Neuronal stem cell (in vitro differentiated cells): ENCODE results near the gene SEH1L.

Source experiments
- DNase-seq: peaks from one replicate; pipeline ENCODE4 v3.0.0-alpha.2; 2013; ENCODE audit warnings: low spot score
- H2AFZ ChIP-seq: one replicate; pipeline ENCODE4 v1.6.1; 2013; ENCODE audit warnings: mild to moderate bottlenecking, low read length, inconsistent platforms
- H2AK5ac ChIP-seq: 2 replicates; pipeline ENCODE4 v1.6.1; 2013; ENCODE audit warnings: low read depth, mild to moderate bottlenecking, inconsistent platforms, low read length, moderate library complexity, mixed read lengths
- H2BK120ac ChIP-seq: 2 replicates; pipeline ENCODE4 v1.6.1; 2013; ENCODE audit warnings: low read depth, mild to moderate bottlenecking, inconsistent platforms, low read length, moderate library complexity, mixed read lengths
- H2BK12ac ChIP-seq: one replicate; pipeline ENCODE4 v1.6.1; 2013; ENCODE audit warnings: low read length, inconsistent platforms
- H2BK15ac ChIP-seq: 2 replicates; pipeline ENCODE4 v1.6.1; 2013; ENCODE audit warnings: mild to moderate bottlenecking, low read length, inconsistent platforms, mixed read lengths
- H2BK5ac ChIP-seq: one replicate; pipeline ENCODE4 v1.6.1; 2013; ENCODE audit warnings: inconsistent platforms, mild to moderate bottlenecking, low read length, moderate library complexity
- H3K14ac ChIP-seq: one replicate; pipeline ENCODE4 v1.6.1; 2013; ENCODE audit warnings: low read length, inconsistent platforms
- H3K18ac ChIP-seq: 2 replicates; pipeline ENCODE4 v1.6.1; 2013; ENCODE audit warnings: low read length, inconsistent platforms
- H3K23ac ChIP-seq: 2 replicates; pipeline ENCODE4 v1.6.1; 2013; ENCODE audit warnings: low read depth, mild to moderate bottlenecking, mixed read lengths, low read length, inconsistent platforms; ENCODE audit not compliant: poor library complexity
- H3K27ac ChIP-seq: replicated peaks from 3 replicates; pipeline ENCODE4 v1.5.1; 2013; ENCODE audit warnings: low read length, inconsistent platforms
- H3K27me3 ChIP-seq, 3 experiments: 2 replicates each; pipeline ENCODE4 v1.6.1; 2013; ENCODE audit warnings: low read length in 3 of 3, mild to moderate bottlenecking in 2 of 3, inconsistent platforms in 1 of 3, low read depth in 1 of 3, mixed read lengths in 1 of 3, moderate library complexity in 1 of 3; ENCODE audit not compliant: control insufficient read depth in 3 of 3, insufficient read depth in 3 of 3
- H3K36me3 ChIP-seq, 2 donors: replicated peaks in 1 of 2; 2 replicates each; pipeline ENCODE4 v1.6.1; 2013; ENCODE audit warnings: low read length in 2 of 2; ENCODE audit not compliant: control insufficient read depth in 2 of 2, insufficient read depth in 2 of 2
- H3K4ac ChIP-seq: 2 replicates; pipeline ENCODE4 v1.6.1; 2013; ENCODE audit warnings: inconsistent platforms, mild to moderate bottlenecking, low read length, moderate library complexity
- H3K4me1 ChIP-seq, 2 donors: 1 replicate in 1 of 2; 2 replicates in 1 of 2; pipeline ENCODE4 v1.6.1; 2013; ENCODE audit warnings: low read length in 2 of 2, low read depth in 1 of 2; ENCODE audit not compliant: control insufficient read depth in 2 of 2, insufficient read depth in 1 of 2
- H3K4me2 ChIP-seq: one replicate; pipeline ENCODE4 v1.6.1; 2013; ENCODE audit warnings: mild to moderate bottlenecking, low read length, inconsistent platforms; ENCODE audit not compliant: insufficient read depth, poor library complexity, severe bottlenecking
- H3K4me3 ChIP-seq, 2 donors: 2 replicates each; pipeline ENCODE4 v1.5.1; 2013; ENCODE audit warnings: low read length in 2 of 2, mild to moderate bottlenecking in 2 of 2, inconsistent platforms in 1 of 2, moderate library complexity in 1 of 2
- H3K79me1 ChIP-seq: one replicate; pipeline ENCODE4 v1.6.1; 2013; ENCODE audit warnings: low read depth, mild to moderate bottlenecking, inconsistent platforms, low read length, moderate library complexity
- H3K9ac ChIP-seq: one replicate; pipeline ENCODE4 v1.6.1; 2013; ENCODE audit warnings: mild to moderate bottlenecking, low read depth, low read length, inconsistent platforms; ENCODE audit not compliant: poor library complexity
- H3K9me3 ChIP-seq, 2 donors: replicated peaks in 1 of 2; 2 replicates each; pipeline versions ENCODE3 to v1.6.1; 2013; ENCODE audit warnings: low read length in 2 of 2, mild to moderate bottlenecking in 2 of 2, inconsistent platforms in 1 of 2, low read depth in 1 of 2, mixed read lengths in 1 of 2, moderate library complexity in 1 of 2; ENCODE audit not compliant: control insufficient read depth in 2 of 2, insufficient read depth in 1 of 2
- H4K8ac ChIP-seq: one replicate; pipeline ENCODE4 v1.6.1; 2013; ENCODE audit warnings: low read depth, mild to moderate bottlenecking, inconsistent platforms, low read length, moderate library complexity
- H4K91ac ChIP-seq: one replicate; pipeline ENCODE4 v1.6.1; 2013; ENCODE audit warnings: low read length, low read depth, mild to moderate bottlenecking, inconsistent platforms; ENCODE audit not compliant: poor library complexity
- WGBS, 2 donors: extraction: QIAGEN DNeasy Blood & Tissue Kit; methylation state at CpG; one replicate each; pipeline ENCODE4 v1.1.7; 2013; ENCODE audit warnings: missing lambda C conversion rate in 2 of 2, mixed read lengths in 1 of 2; ENCODE audit not compliant: insufficient read length in 2 of 2, insufficient replicate concordance in 1 of 2; ENCODE audit errors: extremely low coverage in 2 of 2; 5-methylcytosine and 5-hydroxymethylcytosine counted together

Gene SEH1L

GRCh38 chr18:13014818-13015217 is 67.0 kb downstream of the SEH1L start:
- Histone ChIP-seq H3K27ac (no peak overlapping the region), H2AFZ (no peak overlapping the region), H2AK5ac (no peak overlapping the region), H3K9ac (no peak overlapping the region), H3K4ac (no peak overlapping the region), H3K27me3 (no peaks in the 10 kb centered on the region), H3K14ac (no peak overlapping the region), H3K4me2 (no peak overlapping the region), H4K91ac (no peak overlapping the region), H3K79me1 (no peaks in the 10 kb centered on the region), H3K18ac (no peak overlapping the region), H3K36me3 (peaks cover 21 to 98% of the 10 kb centered on the region in 2 donors), H3K4me3 (no peak overlapping the region), H4K8ac (no peak overlapping the region), H2BK12ac (no peak overlapping the region), H3K9me3 (no peaks in the 10 kb centered on the region), H3K23ac (no peak overlapping the region), H2BK120ac (no peak overlapping the region), H2BK15ac (no peak overlapping the region), H2BK5ac (no peak overlapping the region), H3K4me1 (no peaks in the 10 kb centered on the region)
- no CpG with 5 or more reads among the region's 4 CpGs for WGBS, 2 donors
- DNase-seq: no peak

DNA sequence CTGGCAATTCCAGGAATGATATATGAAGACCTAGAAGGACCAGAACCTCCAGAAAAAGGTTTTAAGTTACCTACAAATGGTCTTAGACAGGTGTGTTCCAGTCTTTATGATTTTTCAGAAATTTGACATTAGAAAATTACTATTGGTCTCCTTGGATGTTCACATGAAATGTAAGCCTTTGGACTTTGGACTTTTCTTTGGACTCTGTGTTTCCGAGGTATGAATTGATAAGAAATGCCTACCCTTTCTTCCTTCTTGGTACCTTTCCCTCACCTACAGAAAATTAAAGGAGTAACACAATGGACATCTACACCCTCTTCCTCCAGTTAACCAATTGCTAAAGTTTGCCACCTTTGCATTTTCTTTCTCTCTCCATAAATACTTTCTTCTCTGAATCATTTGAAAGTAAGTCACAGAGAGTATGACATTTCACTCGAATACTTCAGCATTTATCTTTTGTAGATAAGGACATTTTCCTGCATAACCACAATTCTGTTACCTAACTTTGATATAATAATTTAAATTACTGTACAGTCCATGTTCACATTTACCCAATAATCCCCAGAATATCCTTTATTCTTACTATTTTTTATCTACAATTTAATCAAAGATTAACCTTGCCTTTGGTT is 69.5 kb downstream of the SEH1L start:
- H3K9me3 ChIP-seq: no peaks in the 10 kb centered on the region
- H3K36me3 ChIP-seq: peaks cover 17 to 99% of the 10 kb centered on the region in 2 donors
- H3K23ac ChIP-seq: no peak overlapping the region
- H4K91ac ChIP-seq: no peak overlapping the region
- H4K8ac ChIP-seq: no peak overlapping the region
- H2BK120ac ChIP-seq: no peak overlapping the region
- no peak overlapping the region for H3K27ac ChIP-seq
- no peak overlapping the region for H2AFZ ChIP-seq
- no peaks in the 10 kb centered on the region for H3K4me1 ChIP-seq
- no peak overlapping the region for H3K4me3 ChIP-seq
- H2BK5ac ChIP-seq: no peak overlapping the region
- H2BK12ac ChIP-seq: no peak overlapping the region
- no peak overlapping the region for H3K14ac ChIP-seq
- no peak overlapping the region for H3K18ac ChIP-seq
- WGBS, 2 donors: no CpG with 5 or more reads among the region's 2 CpGs
- no peak overlapping the region for H3K4ac ChIP-seq
- DNase-seq: no peak
- H3K27me3 ChIP-seq: no peaks in the 10 kb centered on the region
- no peaks in the 10 kb centered on the region for H3K79me1 ChIP-seq
- H3K9ac ChIP-seq: no peak overlapping the region
- no peak overlapping the region for H3K4me2 ChIP-seq
- H2AK5ac ChIP-seq: no peak overlapping the region
- H2BK15ac ChIP-seq: no peak overlapping the region

GRCh38 chr18:13018374-13018773 is 70.6 kb downstream of the SEH1L start:
- peaks cover 14 to 99% of the 10 kb centered on the region in 2 donors for H3K36me3 ChIP-seq
- peaks cover 0 to 7% of the 10 kb centered on the region in 2 donors for H3K9me3 ChIP-seq
- no peak for DNase-seq
- no peak overlapping the region for H2AK5ac ChIP-seq
- no peak overlapping the region for H2BK5ac ChIP-seq
- H3K14ac ChIP-seq: no peak overlapping the region
- no peak overlapping the region for H4K8ac ChIP-seq
- H3K79me1 ChIP-seq: no peaks in the 10 kb centered on the region
- no CpG with 5 or more reads among the region's 2 CpGs for WGBS, 2 donors
- no peak overlapping the region for H3K23ac ChIP-seq
- H2BK12ac ChIP-seq: no peak overlapping the region
- no peak overlapping the region for H2BK15ac ChIP-seq
- no peak overlapping the region for H2BK120ac ChIP-seq
- no peak overlapping the region for H3K4me2 ChIP-seq
- H3K9ac ChIP-seq: no peak overlapping the region
- no peak overlapping the region for H3K18ac ChIP-seq
- no peaks in the 10 kb centered on the region for H3K27me3 ChIP-seq
- no peak overlapping the region for H4K91ac ChIP-seq
- H3K4me1 ChIP-seq: no peaks in the 10 kb centered on the region
- no peak overlapping the region for H3K27ac ChIP-seq
- no peak overlapping the region for H3K4me3 ChIP-seq
- no peak overlapping the region for H3K4ac ChIP-seq
- no peak overlapping the region for H2AFZ ChIP-seq

DNA sequence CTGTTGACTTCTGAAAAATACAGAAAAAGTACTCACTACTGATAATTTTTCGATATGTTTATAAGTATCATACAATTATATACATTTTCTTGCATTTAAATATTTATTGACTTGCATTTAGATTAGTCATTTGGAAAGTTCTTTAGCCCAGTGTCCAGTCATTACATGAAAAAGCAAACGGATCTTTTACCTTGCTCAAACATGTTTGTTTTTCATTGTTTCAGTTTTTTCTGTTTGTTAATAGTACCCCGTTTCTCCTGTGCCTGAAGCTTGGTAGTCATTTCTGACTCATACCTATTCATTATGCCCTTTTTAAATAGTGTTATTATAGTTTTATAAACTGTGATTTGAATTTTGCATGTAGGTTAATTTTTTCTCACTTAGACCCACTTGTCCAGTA is 71.5 kb downstream of the SEH1L start:
- Histone ChIP-seq H4K8ac (no peak overlapping the region), H3K14ac (no peak overlapping the region), H2AFZ (no peak overlapping the region), H3K36me3 (peaks cover 12 to 98% of the 10 kb centered on the region in 2 donors), H3K79me1 (no peaks in the 10 kb centered on the region), H2BK120ac (no peak overlapping the region), H4K91ac (no peak overlapping the region), H3K18ac (no peak overlapping the region), H3K9ac (no peak overlapping the region), H3K4me2 (no peak overlapping the region), H2BK15ac (no peak overlapping the region), H3K23ac (no peak overlapping the region), H3K4me1 (no peaks in the 10 kb centered on the region), H2AK5ac (no peak overlapping the region), H3K4me3 (no peak overlapping the region), H3K4ac (no peak overlapping the region), H3K9me3 (peaks cover 0 to 12% of the 10 kb centered on the region in 2 donors), H2BK5ac (no peak overlapping the region), H2BK12ac (no peak overlapping the region), H3K27me3 (no peaks in the 10 kb centered on the region), H3K27ac (no peak overlapping the region)
- no peak for DNase-seq
- no CpG with 5 or more reads among the region's 3 CpGs for WGBS, 2 donors
